HepG2 (cell line): Measurements from ENCODE around the gene AFF4. TPM values are rescaled to one million over a fixed set of nuclear protein-coding genes. Genes with fewer than 3 reads are reported as not detected.

Experiments
- ATAC-seq: fragments of 200-7000 bp; cut with Tn5 transposase; 3 replicates; pipeline ENCODE4 v1.9.1; 2020; ENCODE audit warnings: mild to moderate bottlenecking, moderate library complexity
- BruUV-seq: library from RNA; stranded (reverse); fragments of 400-500 nt; replicated peaks from 2 replicates; lab custom pipeline; 2021; lab: Mats Ljungman, UMichigan
- CTCF ChIA-PET: fragments of 300-600 bp; formaldehyde crosslinking; extraction: SDS; loops from one replicate; lab custom pipeline; 2021; ENCODE audit warnings: low total read pairs, inconsistent platforms, low intra/inter-chr PET ratio; lab: Yijun Ruan, JAX
- POLR2A ChIA-PET: fragments of 350-600 bp; sonication (Branson Sonifier 250); formaldehyde crosslinking; loops from one replicate; lab custom pipeline; 2020; ENCODE audit warnings: antibody characterized with exemption, inconsistent platforms; lab: Yijun Ruan, JAX
- DNase-seq: peaks from one replicate; pipeline ENCODE4 v3.0.0-alpha.2; 2015; ENCODE audit warnings: low spot score
- FAIRE-seq: peaks from 3 replicates; lab custom pipeline; 2011; peaks lifted over from hg19 to GRCh38; lab: Jason Lieb, UNC
- H2AFZ ChIP-seq: one replicate; pipeline ENCODE4 v1.6.1; 2011; ENCODE audit warnings: low read length, inconsistent platforms
- H3K27ac ChIP-seq: fragments of 300-600 bp; 3 replicates; pipeline ENCODE4 v1.8.0; 2011; ENCODE audit warnings: mixed run types, mild to moderate bottlenecking, mixed read lengths, low read length, inconsistent platforms; ENCODE audit not compliant: insufficient read depth; ENCODE audit errors: extremely low read length
- H3K27me3 ChIP-seq, 2 experiments: fragments of 200-600 bp in 1 of 2; 2 replicates in 1 of 2; 3 replicates in 1 of 2; pipeline versions ENCODE4 v1.6.0 to v1.8.0; 2011; ENCODE audit warnings: low read length in 2 of 2, mild to moderate bottlenecking in 2 of 2, moderate library complexity in 2 of 2, inconsistent platforms in 1 of 2; ENCODE audit not compliant: insufficient read depth in 2 of 2, control insufficient read depth in 1 of 2
- H3K36me3 ChIP-seq, 2 experiments: fragments of 200-600 bp in 1 of 2; replicated peaks in 1 of 2; 2 replicates in 1 of 2; 3 replicates in 1 of 2; pipeline versions ENCODE4 v1.5.1 to v1.8.0; 2011; ENCODE audit warnings: low read length in 2 of 2, inconsistent platforms in 1 of 2; ENCODE audit not compliant: insufficient read depth in 2 of 2, control insufficient read depth in 1 of 2
- H3K4me1 ChIP-seq: 2 replicates; pipeline ENCODE4 v1.5.1; 2012; ENCODE audit warnings: low read length, inconsistent platforms; ENCODE audit not compliant: insufficient read depth
- H3K4me2 ChIP-seq: 2 replicates; pipeline ENCODE4 v1.6.0; 2011; ENCODE audit warnings: low read depth, low read length, inconsistent platforms
- H3K4me3 ChIP-seq, 3 experiments: fragments of 200-600 bp in 1 of 3; sonication (generic), shearing (Covaris generic) in 1 of 3; replicated peaks in 1 of 3; 2 replicates each; pipeline ENCODE4 v1.5.1; 2011 to 2016; ENCODE audit warnings: low read length in 3 of 3, inconsistent platforms in 2 of 3, low read depth in 2 of 3, mild to moderate bottlenecking in 2 of 3, control low read depth in 1 of 3, mixed read lengths in 1 of 3; ENCODE audit not compliant: insufficient read depth in 1 of 3
- H3K79me2 ChIP-seq: one replicate; pipeline ENCODE4 v1.6.1; 2011; ENCODE audit warnings: low read length, inconsistent platforms; ENCODE audit not compliant: insufficient read depth
- H3K9ac ChIP-seq: 2 replicates; pipeline ENCODE4 v1.6.0; 2011; ENCODE audit warnings: mild to moderate bottlenecking, low read depth, low read length, inconsistent platforms; ENCODE audit not compliant: insufficient read depth
- H3K9me3 ChIP-seq: 2 replicates; pipeline ENCODE4 v1.5.1; 2012; ENCODE audit warnings: mild to moderate bottlenecking, low read length
- H4K20me1 ChIP-seq: 2 replicates; pipeline ENCODE4 v1.6.0; 2011; ENCODE audit warnings: inconsistent platforms, mild to moderate bottlenecking, low read length, moderate library complexity; ENCODE audit not compliant: insufficient read depth
- CEBPB ChIP-seq: IDR thresholded peaks from 2 replicates; pipeline ENCODE4 v1.6.1; 2011; ENCODE audit warnings: low read depth, low read length, improper control_type of control experiment, borderline replicate concordance
- HIVEP1 ChIP-seq: sonication (generic); formaldehyde crosslinking; IDR thresholded peaks from 2 replicates; pipeline ENCODE4 v1.4.0; 2020; ENCODE audit warnings: mild to moderate bottlenecking, missing genetic modification reagents
- KAT8 ChIP-seq: IDR thresholded peaks from 2 replicates; pipeline ENCODE4 v1.6.1; 2016; ENCODE audit warnings: missing genetic modification reagents, missing compliant biosample characterization
- KDM1A ChIP-seq: IDR thresholded peaks from 2 replicates; pipeline ENCODE4 v1.6.1; 2016; ENCODE audit warnings: missing compliant biosample characterization
- KMT2A ChIP-seq: sonication (generic); formaldehyde crosslinking; IDR thresholded peaks from 2 replicates; pipeline ENCODE4 v1.4.0; 2020; ENCODE audit warnings: missing genetic modification reagents
- NFRKB ChIP-seq: fragments of 450-650 bp; IDR thresholded peaks from 2 replicates; pipeline ENCODE4 v1.6.1; 2017
- ZNF260 ChIP-seq: sonication (generic); formaldehyde crosslinking; IDR thresholded peaks from 2 replicates; pipeline ENCODE4 v1.4.0; 2020; ENCODE audit warnings: missing genetic modification reagents, low read depth, mild to moderate bottlenecking, borderline replicate concordance
- ZNF274 ChIP-seq: sonication (generic); formaldehyde crosslinking; IDR thresholded peaks from 2 replicates; pipeline ENCODE4 v1.5.1; 2020; ENCODE audit warnings: mild to moderate bottlenecking, missing genetic modification reagents
- ZSCAN21 ChIP-seq: sonication (generic); formaldehyde crosslinking; IDR thresholded peaks from 2 replicates; pipeline ENCODE4 v1.8.0; 2022; ENCODE audit warnings: mild to moderate bottlenecking, missing genetic modification reagents, moderate library complexity, borderline replicate concordance
- WGBS: methylation state at CpG from one replicate; pipeline ENCODE4 v1.1.6; 2017; ENCODE audit warnings: low lambda C conversion rate; 5-methylcytosine and 5-hydroxymethylcytosine counted together
- in situ Hi-C: cut with HindIII; loops from 2 replicates; pipeline ENCODE4 v1.10.0; 2017; ENCODE audit warnings: low pct_unique_long_range_greater_than_20kb; ENCODE audit not compliant: extremely low pct_ligation_motif_present
- intact Hi-C: fragments of 100-400 bp; cut with micrococcal nuclease; formaldehyde crosslinking; loops from one replicate; pipeline ENCODE4 v1.10.0; 2022; ENCODE audit not compliant: unreplicated experiment
- polyA plus RNA-seq, 8 experiments: library from polyadenylated mRNA; depleted of rRNA in 3 of 8; stranded (reverse) in 7 of 8; unstranded in 1 of 8; fragments of >200 nt; fragmentation: Illumina TruSeq in 4 of 8; extraction: Trizol in 4 of 8; gene quantifications; 2 replicates each; pipeline versions ENCODE4 v1.2.1 to v1.2.3, GENCODE V29; 2011 to 2016; ENCODE audit warnings: low read depth in 4 of 8, missing spikeins in 1 of 8, mixed read lengths in 1 of 8; ENCODE audit not compliant: insufficient read depth in 1 of 8
- total RNA-seq, 5 experiments: library from RNA; depleted of rRNA; stranded (reverse); fragments of >200 nt; fragmentation: Illumina TruSeq; extraction: Trizol; gene quantifications; 2 replicates each; pipeline ENCODE4 v1.2.3, GENCODE V29; 2016; ENCODE audit warnings: low read depth in 1 of 5
- TF ChIP-seq, protein P1 (sequence below): sonication (generic); formaldehyde crosslinking; IDR thresholded peaks from 2 replicates; pipeline ENCODE4 v1.5.1; 2020; ENCODE audit warnings: mild to moderate bottlenecking, missing genetic modification reagents, moderate library complexity
- TF ChIP-seq, protein P2 (sequence below): sonication (generic); formaldehyde crosslinking; IDR thresholded peaks from 2 replicates; pipeline ENCODE4 v1.5.1; 2020; ENCODE audit warnings: mild to moderate bottlenecking, missing genetic modification reagents, borderline replicate concordance
- TF ChIP-seq, protein P3 (sequence below): sonication (generic); formaldehyde crosslinking; IDR thresholded peaks from 2 replicates; pipeline ENCODE4 v1.5.1; 2020; ENCODE audit warnings: missing genetic modification reagents, mild to moderate bottlenecking, borderline replicate concordance

AFF4 gene
- total and polyA plus RNA-seq, 2 of the 13 experiments (the other 11 are each of a cell fraction or from before 2014, with no cell fraction given), result 22.1 to 25.5 TPM

DNA sequence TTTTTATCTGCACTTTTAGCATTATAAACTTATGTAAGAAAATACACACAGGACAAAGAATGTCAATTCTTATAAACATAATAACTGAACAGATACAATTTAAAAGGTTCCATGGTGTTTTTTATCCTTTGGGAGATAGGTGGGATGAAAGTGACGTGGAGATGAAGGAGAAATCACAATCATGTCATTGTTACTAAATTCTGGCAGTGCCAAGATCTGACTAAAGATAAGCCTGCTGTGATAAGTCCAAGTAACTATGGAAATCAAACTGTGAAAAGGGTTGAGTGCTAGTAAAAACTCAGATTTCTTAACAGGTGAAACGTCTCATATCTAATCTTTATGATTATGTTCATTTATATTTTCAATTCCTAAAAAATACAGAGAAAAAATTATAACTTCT is 78.9 kb downstream of the AFF4 start:
- no peak overlapping the region for H3K9ac ChIP-seq
- H3K4me2 ChIP-seq, result no peak overlapping the region
- POLR2A ChIA-PET, result no interaction called here
- intact Hi-C loops, result loop anchor here (10.0 kb wide), 1 partner anchor 360 kb away; no protein-coding TSS in a partner anchor
- in situ Hi-C loops, result loop anchor here (10.0 kb wide), 1 partner anchor 140 kb away; the partner anchor contains the start of gene CCNI2
- peaks cover 13% of the 10 kb centered on the region for H3K4me1 ChIP-seq
- ATAC-seq (no peak), DNase-seq (no peak), FAIRE-seq (no peak)
- H3K27ac ChIP-seq, result no peak overlapping the region
- no TSS peak for BruUV-seq
- CTCF ChIA-PET, result interaction anchor here (2.2 kb wide), 1 partner anchor 18 kb away, joined by 7 read pairs; the partner anchor contains the start of genes GDF9 and UQCRQ
- H3K27me3 ChIP-seq, result no peaks in the 10 kb centered on the region; a peak in 1 of 5 replicates
- WGBS, result 97% methylated on average over 2 of the region's 2 CpGs
- H3K36me3 ChIP-seq, result peaks cover 18 to 71% of the 10 kb centered on the region in 2 experiments
- no peaks in the 10 kb centered on the region for H3K9me3 ChIP-seq
- H2AFZ ChIP-seq, result no peak overlapping the region
- H4K20me1 ChIP-seq, result no peaks in the 10 kb centered on the region
- H3K79me2 ChIP-seq, result no peaks in the 10 kb centered on the region
- no peak overlapping the region for H3K4me3 ChIP-seq
- TF ChIP-seq KDM1A (CRISPR knock-in tag) (no peak), NFRKB (no peak), ZNF260 (no peak), CEBPB (no peak), HIVEP1 (no peak), KMT2A (no peak), ZSCAN21 (CRISPR knock-in tag) (no peak), KAT8 (CRISPR knock-in tag) (no peak), ZNF274 (CRISPR knock-in tag) (no peak)
- TF ChIP-seq, protein P1, sequence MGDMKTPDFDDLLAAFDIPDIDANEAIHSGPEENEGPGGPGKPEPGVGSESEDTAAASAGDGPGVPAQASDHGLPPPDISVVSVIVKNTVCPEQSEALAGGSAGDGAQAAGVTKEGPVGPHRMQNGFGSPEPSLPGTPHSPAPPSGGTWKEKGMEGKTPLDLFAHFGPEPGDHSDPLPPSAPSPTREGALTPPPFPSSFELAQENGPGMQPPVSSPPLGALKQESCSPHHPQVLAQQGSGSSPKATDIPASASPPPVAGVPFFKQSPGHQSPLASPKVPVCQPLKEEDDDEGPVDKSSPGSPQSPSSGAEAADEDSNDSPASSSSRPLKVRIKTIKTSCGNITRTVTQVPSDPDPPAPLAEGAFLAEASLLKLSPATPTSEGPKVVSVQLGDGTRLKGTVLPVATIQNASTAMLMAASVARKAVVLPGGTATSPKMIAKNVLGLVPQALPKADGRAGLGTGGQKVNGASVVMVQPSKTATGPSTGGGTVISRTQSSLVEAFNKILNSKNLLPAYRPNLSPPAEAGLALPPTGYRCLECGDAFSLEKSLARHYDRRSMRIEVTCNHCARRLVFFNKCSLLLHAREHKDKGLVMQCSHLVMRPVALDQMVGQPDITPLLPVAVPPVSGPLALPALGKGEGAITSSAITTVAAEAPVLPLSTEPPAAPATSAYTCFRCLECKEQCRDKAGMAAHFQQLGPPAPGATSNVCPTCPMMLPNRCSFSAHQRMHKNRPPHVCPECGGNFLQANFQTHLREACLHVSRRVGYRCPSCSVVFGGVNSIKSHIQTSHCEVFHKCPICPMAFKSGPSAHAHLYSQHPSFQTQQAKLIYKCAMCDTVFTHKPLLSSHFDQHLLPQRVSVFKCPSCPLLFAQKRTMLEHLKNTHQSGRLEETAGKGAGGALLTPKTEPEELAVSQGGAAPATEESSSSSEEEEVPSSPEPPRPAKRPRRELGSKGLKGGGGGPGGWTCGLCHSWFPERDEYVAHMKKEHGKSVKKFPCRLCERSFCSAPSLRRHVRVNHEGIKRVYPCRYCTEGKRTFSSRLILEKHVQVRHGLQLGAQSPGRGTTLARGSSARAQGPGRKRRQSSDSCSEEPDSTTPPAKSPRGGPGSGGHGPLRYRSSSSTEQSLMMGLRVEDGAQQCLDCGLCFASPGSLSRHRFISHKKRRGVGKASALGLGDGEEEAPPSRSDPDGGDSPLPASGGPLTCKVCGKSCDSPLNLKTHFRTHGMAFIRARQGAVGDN, result no peak
- TF ChIP-seq, protein P2, sequence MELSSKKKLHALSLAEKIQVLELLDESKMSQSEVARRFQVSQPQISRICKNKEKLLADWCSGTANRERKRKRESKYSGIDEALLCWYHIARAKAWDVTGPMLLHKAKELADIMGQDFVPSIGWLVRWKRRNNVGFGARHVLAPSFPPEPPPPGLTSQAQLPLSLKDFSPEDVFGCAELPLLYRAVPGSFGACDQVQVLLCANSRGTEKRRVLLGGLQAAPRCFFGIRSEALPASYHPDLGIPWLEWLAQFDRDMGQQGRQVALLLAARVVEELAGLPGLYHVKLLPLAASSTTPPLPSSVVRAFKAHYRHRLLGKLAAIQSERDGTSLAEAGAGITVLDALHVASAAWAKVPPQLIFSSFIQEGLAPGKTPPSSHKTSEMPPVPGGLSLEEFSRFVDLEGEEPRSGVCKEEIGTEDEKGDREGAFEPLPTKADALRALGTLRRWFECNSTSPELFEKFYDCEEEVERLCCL (CRISPR knock-in tag), result no peak
- TF ChIP-seq, protein P3, sequence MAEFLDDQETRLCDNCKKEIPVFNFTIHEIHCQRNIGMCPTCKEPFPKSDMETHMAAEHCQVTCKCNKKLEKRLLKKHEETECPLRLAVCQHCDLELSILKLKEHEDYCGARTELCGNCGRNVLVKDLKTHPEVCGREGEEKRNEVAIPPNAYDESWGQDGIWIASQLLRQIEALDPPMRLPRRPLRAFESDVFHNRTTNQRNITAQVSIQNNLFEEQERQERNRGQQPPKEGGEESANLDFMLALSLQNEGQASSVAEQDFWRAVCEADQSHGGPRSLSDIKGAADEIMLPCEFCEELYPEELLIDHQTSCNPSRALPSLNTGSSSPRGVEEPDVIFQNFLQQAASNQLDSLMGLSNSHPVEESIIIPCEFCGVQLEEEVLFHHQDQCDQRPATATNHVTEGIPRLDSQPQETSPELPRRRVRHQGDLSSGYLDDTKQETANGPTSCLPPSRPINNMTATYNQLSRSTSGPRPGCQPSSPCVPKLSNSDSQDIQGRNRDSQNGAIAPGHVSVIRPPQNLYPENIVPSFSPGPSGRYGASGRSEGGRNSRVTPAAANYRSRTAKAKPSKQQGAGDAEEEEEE (CRISPR knock-in tag), result no peak
